Glomerular visceral epithelial cell (primary cell): ENCODE results near the gene B4GALT1.

Experiments
- DNase-seq: peaks from one replicate; pipeline ENCODE4 v3.0.0-alpha.2; 2016; ENCODE audit errors: extremely low spot score

Gene B4GALT1, protein sequence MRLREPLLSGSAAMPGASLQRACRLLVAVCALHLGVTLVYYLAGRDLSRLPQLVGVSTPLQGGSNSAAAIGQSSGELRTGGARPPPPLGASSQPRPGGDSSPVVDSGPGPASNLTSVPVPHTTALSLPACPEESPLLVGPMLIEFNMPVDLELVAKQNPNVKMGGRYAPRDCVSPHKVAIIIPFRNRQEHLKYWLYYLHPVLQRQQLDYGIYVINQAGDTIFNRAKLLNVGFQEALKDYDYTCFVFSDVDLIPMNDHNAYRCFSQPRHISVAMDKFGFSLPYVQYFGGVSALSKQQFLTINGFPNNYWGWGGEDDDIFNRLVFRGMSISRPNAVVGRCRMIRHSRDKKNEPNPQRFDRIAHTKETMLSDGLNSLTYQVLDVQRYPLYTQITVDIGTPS

DNA sequence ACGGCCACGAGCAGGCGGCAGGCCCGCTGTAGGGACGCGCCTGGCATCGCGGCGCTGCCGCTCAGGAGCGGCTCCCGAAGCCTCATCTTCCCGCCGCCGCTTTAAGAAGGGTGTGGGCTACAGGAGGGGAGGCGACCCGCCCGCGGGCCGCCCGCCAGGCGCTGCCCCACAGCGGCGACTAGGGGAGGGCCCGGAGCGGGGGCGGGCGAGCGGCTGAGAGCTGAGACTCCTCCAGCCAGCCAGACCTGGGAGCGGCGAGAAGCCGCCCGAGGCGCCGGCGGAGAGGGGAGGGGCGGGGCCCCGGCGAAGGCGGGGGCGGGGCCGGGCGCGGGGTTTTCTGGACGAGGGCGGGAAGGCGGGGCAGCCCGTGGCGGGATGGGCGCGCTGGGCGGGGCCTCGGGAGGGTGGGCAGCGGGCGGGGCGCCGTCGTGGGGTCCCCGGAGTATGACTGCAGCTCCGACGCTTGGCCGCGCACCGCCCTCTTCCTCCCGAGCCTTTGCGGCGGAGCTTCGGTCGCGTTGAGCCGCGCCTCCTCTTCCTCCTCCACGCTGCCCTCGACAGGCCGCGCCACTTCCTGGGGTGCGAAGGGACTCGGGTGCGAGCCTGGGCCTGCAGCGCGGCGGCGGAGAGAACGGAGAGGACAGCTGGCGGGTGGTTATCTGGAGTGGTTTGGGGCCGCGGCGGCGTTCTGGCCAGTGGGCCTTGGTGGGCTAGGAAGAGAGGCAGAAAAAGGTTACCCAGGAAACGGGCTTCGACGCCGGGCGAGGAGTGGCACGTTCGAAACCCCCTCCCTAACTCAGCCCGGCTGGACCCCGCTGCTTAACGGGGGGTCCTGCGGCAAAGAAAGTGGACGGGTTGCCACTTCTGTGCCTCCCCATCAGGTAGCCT, at the start of gene B4GALT1:
B4GALT1 (minus strand) TSS at position 253 of the 888 bp plus-strand sequence; CDS start at position 86, 167 bp downstream.
- peak; percentile 97 for DNase-seq

- DNase-seq: no peak
Measured at GRCh38 chr9:33211695-33212393, 44.7 kb upstream of the B4GALT1 start.

GRCh38 chr9:33210006-33210715, 43.0 kb upstream of the B4GALT1 start:
- no peak for DNase-seq

DNA sequence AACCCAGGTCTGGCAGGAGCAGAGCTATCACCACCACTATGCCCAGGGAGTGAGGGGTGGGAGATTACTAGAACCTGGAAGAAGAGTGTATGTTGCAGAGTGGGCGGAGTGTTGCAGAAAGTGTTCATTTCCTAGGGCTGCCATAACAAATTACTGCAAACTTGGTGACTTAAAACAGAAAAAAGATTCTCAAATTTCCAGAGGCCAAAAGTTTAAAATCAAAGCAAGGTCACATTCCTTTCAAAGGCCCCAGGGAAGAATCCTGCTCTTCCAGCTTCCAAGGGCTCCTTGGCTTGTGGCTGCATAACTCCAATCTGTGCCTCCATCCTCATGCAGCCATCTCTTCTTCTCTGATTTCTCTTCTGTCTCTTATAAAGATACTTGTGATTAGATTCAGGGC, 42.3 kb upstream of the B4GALT1 start:
- no peak for DNase-seq

GRCh38 chr9:33202552-33203201, 35.5 kb upstream of the B4GALT1 start:
- DNase-seq: no peak

DNA sequence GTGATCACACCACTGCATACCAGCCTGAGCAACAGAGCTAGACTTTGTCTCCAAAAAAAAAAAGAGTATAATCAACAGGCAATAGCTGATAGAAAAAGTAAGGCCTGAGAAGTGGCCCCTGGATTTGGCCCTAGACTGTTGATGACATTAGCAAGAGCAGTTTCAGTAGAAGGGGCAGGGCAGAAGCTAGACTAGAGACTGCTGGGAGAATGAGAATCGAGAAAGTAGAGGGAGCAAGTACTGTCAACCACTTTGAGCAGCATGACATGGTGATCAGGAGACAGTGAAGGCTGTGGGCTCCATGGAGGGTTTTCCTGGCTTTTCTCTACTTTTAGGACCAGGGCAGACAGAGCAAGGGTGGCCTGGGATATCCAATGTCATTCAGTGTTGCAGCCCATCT, 34.9 kb upstream of the B4GALT1 start:
- no peak for DNase-seq

- DNase-seq: no peak
Measured at GRCh38 chr9:33198165-33198564, 31.0 kb upstream of the B4GALT1 start.

DNA sequence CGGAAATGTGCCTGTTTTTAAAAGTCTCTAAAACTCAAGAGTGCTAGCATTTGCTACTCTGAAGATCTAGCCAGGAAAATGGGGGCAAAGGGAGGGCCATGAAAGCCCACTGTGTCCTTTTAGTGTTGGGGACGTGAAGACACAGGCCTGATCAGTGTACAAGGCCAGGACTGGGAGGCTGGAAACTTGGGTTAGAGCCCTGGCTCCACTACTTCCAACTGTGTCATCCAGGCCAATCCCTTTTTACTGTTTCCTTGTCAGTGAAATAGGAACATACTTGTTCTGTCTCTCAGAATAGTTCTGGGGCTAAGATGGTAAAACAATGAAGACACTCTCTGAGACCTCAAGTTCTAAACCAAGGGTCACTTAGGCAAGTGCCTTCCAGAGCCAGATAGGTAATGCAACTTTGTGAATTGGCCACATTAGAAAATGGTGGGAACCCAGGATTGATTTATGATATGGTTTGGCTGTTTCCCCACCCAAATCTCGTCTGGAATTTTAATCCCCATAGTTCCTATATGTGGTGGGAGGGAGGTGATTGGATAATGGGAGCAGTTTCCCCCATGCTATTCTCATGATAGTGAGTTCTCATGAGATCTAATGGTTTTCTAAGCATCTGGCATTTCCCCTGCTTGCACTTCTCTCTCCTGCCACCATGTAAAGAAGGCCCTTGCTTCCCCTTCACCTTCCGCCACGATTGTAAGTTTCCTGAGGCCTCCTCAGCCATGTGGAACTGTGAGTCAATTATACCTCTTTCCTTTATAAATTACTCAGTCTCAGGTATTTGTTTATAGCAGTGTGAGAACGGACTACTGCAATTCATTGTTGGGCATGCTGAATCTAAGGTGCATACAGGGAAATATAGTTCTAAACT, 30.4 kb upstream of the B4GALT1 start:
- no peak for DNase-seq

GRCh38 chr9:33196736-33197135, 29.6 kb upstream of the B4GALT1 start:
- no peak for DNase-seq

DNA sequence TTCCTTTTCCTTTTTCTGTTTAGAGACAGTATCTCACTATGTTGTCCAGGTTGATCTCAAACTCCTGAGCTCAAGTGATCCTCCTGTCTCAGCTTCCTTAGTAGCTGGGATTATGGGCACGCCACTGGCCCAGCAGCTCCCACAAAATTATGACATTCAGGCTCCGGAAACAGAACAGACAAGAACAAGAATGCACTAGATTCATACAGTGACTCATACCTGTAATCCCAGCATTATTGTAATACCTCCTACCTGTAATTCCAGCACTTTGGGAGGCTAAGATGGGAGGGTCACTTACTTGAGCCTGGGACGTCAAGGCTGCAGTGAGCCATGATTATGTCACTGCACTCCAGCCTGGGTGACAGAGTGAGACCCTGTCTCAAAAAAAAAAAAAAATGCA, 26.7 kb upstream of the B4GALT1 start:
- no peak for DNase-seq

DNA sequence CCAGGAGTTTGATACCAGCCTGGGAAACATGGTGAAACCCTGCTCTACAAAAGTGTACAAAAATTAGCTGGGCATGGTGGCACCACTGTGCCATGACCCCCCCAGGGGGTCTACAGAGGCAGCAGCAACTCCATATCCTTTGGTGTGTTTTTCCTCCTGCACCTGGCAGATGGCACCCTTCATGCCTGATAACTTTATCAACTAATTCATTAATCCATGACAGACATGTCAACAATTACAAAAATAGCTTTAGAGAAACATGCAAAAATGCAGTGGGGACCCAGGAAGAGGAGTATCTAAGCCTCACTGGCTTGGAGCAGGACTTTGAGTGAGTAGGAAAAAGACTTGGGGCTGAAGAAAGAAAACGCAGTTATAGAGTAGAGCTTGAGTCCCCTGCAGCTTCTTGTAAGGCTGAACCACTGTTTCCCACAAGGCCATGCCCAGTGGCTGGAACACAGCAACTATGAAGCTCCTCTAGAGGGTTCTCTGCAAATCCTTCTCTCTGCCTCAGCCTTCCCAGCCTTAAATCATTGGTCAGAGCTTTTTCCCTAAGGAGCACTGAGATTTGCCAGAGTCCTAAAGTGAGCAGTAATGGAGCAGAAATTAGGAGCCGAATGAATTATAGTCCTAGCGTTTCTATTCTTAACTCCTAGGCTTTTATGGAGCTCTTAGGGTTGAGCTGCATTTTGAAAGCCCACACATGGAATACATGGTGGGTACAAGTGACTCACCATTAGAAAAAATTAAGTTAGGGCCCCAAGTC, 25.5 kb upstream of the B4GALT1 start:
- no peak for DNase-seq

DNA sequence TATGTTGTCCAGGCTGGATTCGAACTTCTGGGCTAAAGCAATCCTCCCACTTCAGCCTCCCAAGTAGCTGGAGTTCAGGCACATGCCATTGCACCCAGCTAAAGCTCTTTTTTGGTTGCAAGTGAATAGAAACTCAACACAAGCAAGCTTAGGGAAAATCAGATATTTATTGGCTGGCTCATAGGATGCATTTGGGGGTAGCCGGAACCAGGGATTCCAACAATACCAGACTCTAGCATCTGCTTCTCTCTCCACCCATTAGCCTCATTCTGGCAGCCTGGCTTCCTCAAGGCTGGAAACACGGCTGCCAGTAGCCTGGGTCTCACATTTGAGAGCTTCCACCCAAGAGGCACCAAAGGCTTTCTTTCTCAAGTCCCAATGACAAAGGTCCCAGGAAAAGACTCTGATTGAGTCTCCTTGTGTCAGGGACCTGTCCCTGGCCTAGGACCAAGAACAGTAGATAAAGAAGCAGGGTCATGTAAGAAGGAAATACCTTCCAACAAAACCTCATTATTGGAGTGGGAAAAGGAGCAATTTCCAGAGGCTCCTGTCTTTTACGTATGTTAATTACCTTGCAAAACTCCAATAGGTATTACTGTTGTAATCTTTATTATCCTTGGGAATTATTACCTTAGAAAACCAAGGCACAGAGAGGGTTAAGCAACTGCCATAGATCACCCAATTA, 23.0 kb upstream of the B4GALT1 start:
- no peak for DNase-seq

- no peak for DNase-seq
Measured at GRCh38 chr9:33189331-33189791, 22.2 kb upstream of the B4GALT1 start.

DNA sequence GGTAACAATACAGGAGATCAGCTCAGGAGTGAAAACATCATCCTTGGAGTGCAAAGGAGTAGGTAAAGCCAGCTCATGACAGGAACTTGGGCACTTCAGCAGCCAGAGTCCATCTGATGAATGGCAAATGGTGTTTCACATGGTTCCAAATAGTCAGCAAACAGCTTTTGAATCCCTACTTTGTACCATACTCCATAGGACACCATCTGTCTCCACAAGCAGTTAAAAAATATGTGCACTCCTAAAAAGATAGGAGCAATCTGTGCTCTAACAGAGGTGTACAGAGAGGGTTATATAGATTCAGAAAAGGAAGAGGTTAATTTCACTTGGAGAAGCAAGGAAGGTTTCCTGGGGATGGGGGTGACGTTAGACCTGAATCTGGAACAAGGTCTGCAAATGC, 21.6 kb upstream of the B4GALT1 start:
- DNase-seq: no peak

- no peak for DNase-seq
Measured at GRCh38 chr9:33187519-33188218, 20.5 kb upstream of the B4GALT1 start.

GRCh38 chr9:33186457-33187168, 19.5 kb upstream of the B4GALT1 start:
- DNase-seq: peak; percentile 20

DNA sequence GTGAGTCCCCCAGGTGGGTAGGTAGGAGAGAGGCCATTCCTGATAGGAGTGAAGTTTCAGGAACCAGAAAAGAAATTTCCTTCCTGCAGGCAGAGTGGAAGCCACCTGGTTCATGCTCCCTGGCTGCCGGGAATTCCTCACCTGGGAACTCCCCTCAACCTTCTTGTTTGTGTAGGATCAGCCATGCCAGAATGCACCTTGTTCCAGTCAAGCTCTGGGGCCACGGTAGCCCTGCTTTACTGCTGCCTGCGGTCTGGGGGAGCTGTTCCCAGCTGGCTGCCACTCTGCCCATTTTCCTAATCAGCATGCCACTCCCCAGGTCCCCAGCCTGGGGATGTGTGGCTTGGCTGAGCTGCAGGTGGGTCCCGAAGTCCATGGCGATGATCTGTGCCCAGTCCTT, 18.7 kb upstream of the B4GALT1 start:
- DNase-seq: no peak
